ENCODE results near the gene AR. TPM values are rescaled to one million over a fixed set of nuclear protein-coding genes. Genes with fewer than 3 reads are reported as not detected.

Gene AR
- total and polyA plus RNA-seq, 4 donors = 0.43 to 5.3 (median 2.8) TPM

DNA sequence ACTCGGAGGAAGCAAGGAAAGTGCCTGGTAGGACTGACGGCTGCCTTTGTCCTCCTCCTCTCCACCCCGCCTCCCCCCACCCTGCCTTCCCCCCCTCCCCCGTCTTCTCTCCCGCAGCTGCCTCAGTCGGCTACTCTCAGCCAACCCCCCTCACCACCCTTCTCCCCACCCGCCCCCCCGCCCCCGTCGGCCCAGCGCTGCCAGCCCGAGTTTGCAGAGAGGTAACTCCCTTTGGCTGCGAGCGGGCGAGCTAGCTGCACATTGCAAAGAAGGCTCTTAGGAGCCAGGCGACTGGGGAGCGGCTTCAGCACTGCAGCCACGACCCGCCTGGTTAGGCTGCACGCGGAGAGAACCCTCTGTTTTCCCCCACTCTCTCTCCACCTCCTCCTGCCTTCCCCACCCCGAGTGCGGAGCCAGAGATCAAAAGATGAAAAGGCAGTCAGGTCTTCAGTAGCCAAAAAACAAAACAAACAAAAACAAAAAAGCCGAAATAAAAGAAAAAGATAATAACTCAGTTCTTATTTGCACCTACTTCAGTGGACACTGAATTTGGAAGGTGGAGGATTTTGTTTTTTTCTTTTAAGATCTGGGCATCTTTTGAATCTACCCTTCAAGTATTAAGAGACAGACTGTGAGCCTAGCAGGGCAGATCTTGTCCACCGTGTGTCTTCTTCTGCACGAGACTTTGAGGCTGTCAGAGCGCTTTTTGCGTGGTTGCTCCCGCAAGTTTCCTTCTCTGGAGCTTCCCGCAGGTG, 637 bp downstream of the AR start:
- ATAC-seq (ENCODE audit: insufficient read depth, low FRiP score) (no peak), DNase-seq (peak in 2 of 3 donors; percentile 9 to 33)
- TF ChIP-seq, protein P1, sequence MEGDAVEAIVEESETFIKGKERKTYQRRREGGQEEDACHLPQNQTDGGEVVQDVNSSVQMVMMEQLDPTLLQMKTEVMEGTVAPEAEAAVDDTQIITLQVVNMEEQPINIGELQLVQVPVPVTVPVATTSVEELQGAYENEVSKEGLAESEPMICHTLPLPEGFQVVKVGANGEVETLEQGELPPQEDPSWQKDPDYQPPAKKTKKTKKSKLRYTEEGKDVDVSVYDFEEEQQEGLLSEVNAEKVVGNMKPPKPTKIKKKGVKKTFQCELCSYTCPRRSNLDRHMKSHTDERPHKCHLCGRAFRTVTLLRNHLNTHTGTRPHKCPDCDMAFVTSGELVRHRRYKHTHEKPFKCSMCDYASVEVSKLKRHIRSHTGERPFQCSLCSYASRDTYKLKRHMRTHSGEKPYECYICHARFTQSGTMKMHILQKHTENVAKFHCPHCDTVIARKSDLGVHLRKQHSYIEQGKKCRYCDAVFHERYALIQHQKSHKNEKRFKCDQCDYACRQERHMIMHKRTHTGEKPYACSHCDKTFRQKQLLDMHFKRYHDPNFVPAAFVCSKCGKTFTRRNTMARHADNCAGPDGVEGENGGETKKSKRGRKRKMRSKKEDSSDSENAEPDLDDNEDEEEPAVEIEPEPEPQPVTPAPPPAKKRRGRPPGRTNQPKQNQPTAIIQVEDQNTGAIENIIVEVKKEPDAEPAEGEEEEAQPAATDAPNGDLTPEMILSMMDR (IDR thresholded peaks at IDR 0.05; ENCODE audit: control extremely low read depth, extremely low read depth) = no peak
- Histone ChIP-seq H3K9me3 (ENCODE audit: control insufficient read depth in 4 of 4, insufficient read depth in 3 of 4, low read length in 3 of 4) (no peaks in the 10 kb centered on the region), H3K27me3 (ENCODE audit: control insufficient read depth in 3 of 3, insufficient read depth in 3 of 3, low read length in 2 of 3) (peaks cover 0 to 10% (median 4%) of the 10 kb centered on the region in 3 donors), H3K4me1 (ENCODE audit: control insufficient read depth in 5 of 5, insufficient read depth in 5 of 5, low read length in 5 of 5) (peaks cover 0 to 8% (median 3%) of the 10 kb centered on the region in 5 donors), H3K36me3 (ENCODE audit: control insufficient read depth in 4 of 4, insufficient read depth in 4 of 4, low read length in 4 of 4) (no peaks in the 10 kb centered on the region), H3K27ac (ENCODE audit: low read depth in 1 of 2, low read length in 1 of 2) (no peak overlapping the region), H3K9ac (ENCODE audit: insufficient read depth in 1 of 2, low read length in 2 of 2) (no peak overlapping the region), H3K4me3 (peak overlapping the region; percentile 24)
- 2 to 26% methylated on average over 15 to 30 of the region's 30 CpGs for WGBS, 2 donors

- no peak for ATAC-seq (ENCODE audit: insufficient read depth, low FRiP score)
Observed at GRCh38 chrX:67545036-67545821, 1.4 kb downstream of the AR start.

GRCh38 chrX:67545893-67546495, 2.2 kb downstream of the AR start:
- peaks cover 0 to 10% (median 4%) of the 10 kb centered on the region in 3 donors for H3K27me3 ChIP-seq (ENCODE audit: control insufficient read depth in 3 of 3, insufficient read depth in 3 of 3, low read length in 2 of 3)
- ATAC-seq (ENCODE audit: insufficient read depth, low FRiP score) = no peak
- 1 to 36% methylated on average over 20 to 41 of the region's 41 CpGs for WGBS, 2 donors

More at GRCh38 chrX:67545036-67545821, 1.4 kb downstream of the AR start:
- H3K27me3 ChIP-seq (ENCODE audit: control insufficient read depth in 3 of 3, insufficient read depth in 3 of 3, low read length in 2 of 3) = peaks cover 0 to 10% (median 4%) of the 10 kb centered on the region in 3 donors
- TF ChIP-seq, protein P1 (IDR thresholded peaks at IDR 0.05; ENCODE audit: control extremely low read depth, extremely low read depth) = no peak
- H3K36me3 ChIP-seq (ENCODE audit: control insufficient read depth in 4 of 4, insufficient read depth in 4 of 4, low read length in 4 of 4) = no peaks in the 10 kb centered on the region
- no peak overlapping the region for H3K9ac ChIP-seq (ENCODE audit: insufficient read depth in 1 of 2, low read length in 2 of 2)
- 1 to 37% methylated on average over 26 to 35 of the region's 35 CpGs for WGBS, 2 donors
- DNase-seq = peak in 2 of 3 donors; percentile 4 to 24
- H3K4me1 ChIP-seq (ENCODE audit: control insufficient read depth in 5 of 5, insufficient read depth in 5 of 5, low read length in 5 of 5) = peaks cover 0 to 8% (median 3%) of the 10 kb centered on the region in 5 donors
- no peak overlapping the region for H3K4me3 ChIP-seq
- no peak overlapping the region for H3K27ac ChIP-seq (ENCODE audit: low read depth in 1 of 2, low read length in 1 of 2)
- H3K9me3 ChIP-seq (ENCODE audit: control insufficient read depth in 4 of 4, insufficient read depth in 3 of 4, low read length in 3 of 4) = no peaks in the 10 kb centered on the region

More at GRCh38 chrX:67545893-67546495, 2.2 kb downstream of the AR start:
- H3K27ac ChIP-seq (ENCODE audit: low read depth in 1 of 2, low read length in 1 of 2) = peak overlapping the region in 1 of 2 donors; percentile 55
- TF ChIP-seq, protein P1 (IDR thresholded peaks at IDR 0.05; ENCODE audit: control extremely low read depth, extremely low read depth) = no peak
- no peaks in the 10 kb centered on the region for H3K36me3 ChIP-seq (ENCODE audit: control insufficient read depth in 4 of 4, insufficient read depth in 4 of 4, low read length in 4 of 4)
- H3K9ac ChIP-seq (ENCODE audit: insufficient read depth in 1 of 2, low read length in 2 of 2) = no peak overlapping the region
- H3K4me3 ChIP-seq = peak overlapping the region; percentile 22
- no peaks in the 10 kb centered on the region for H3K9me3 ChIP-seq (ENCODE audit: control insufficient read depth in 4 of 4, insufficient read depth in 3 of 4, low read length in 3 of 4)
- peaks cover 0 to 8% (median 3%) of the 10 kb centered on the region in 5 donors for H3K4me1 ChIP-seq (ENCODE audit: control insufficient read depth in 5 of 5, insufficient read depth in 5 of 5, low read length in 5 of 5)
- peak; percentile 11 to 43 (median 33) for DNase-seq

Measured in lung (tissue), 12 donors.